Vagina (tissue), 2 donors: Measurements from ENCODE around the gene BRINP3.

Experiments
- CTCF ChIP-seq, 3 experiments: fragments of 450-650 bp in 2 of 3; fragments of 200-600 bp in 1 of 3; sonication (generic) in 1 of 3; IDR thresholded peaks; one replicate each; pipeline ENCODE4 v1.5.1; 2017 to 2019; ENCODE audit warnings: antibody characterized with exemption in 3 of 3, mild to moderate bottlenecking in 2 of 3, moderate library complexity in 2 of 3
- POLR2A ChIP-seq, 2 donors: fragments of 450-650 bp; IDR thresholded peaks; one replicate each; pipeline ENCODE4 v1.6.1; 2017; ENCODE audit warnings: antibody characterized with exemption in 2 of 2, mild to moderate bottlenecking in 2 of 2, moderate library complexity in 2 of 2

DNA sequence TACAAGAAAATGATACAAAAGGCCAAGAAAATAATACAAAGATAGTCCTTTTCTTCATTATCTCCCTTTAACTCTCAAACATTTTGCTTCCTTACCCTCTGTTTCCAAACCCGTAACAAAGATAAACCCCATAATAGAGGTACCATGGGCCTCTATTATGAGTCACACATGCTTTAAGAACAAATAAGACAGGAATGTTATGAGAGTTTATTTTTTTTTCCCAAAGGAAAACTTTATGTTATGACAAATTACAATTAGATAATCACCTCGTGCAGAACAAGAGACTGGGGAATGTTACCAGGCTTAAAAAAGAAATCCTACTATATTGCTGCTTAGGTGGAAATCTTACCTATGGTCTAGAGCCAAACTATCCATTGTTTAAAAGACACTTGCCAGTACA, 272.0 kb downstream of the BRINP3 start:
- TF ChIP-seq POLR2A (IDR thresholded peaks at IDR 0.05), result no peak
- TF ChIP-seq CTCF (IDR thresholded peaks at IDR 0.05), result no peak
